GM19438 (cell line): Measurements from ENCODE around the gene RPS19BP1.

Experiments
- ATAC-seq: cut with Tn5 transposase; IDR thresholded peaks from one replicate; pipeline ENCODE4 v1.9.1; 2021; ENCODE audit warnings: low read depth; ENCODE audit not compliant: unreplicated experiment

The RPS19BP1 gene

DNA sequence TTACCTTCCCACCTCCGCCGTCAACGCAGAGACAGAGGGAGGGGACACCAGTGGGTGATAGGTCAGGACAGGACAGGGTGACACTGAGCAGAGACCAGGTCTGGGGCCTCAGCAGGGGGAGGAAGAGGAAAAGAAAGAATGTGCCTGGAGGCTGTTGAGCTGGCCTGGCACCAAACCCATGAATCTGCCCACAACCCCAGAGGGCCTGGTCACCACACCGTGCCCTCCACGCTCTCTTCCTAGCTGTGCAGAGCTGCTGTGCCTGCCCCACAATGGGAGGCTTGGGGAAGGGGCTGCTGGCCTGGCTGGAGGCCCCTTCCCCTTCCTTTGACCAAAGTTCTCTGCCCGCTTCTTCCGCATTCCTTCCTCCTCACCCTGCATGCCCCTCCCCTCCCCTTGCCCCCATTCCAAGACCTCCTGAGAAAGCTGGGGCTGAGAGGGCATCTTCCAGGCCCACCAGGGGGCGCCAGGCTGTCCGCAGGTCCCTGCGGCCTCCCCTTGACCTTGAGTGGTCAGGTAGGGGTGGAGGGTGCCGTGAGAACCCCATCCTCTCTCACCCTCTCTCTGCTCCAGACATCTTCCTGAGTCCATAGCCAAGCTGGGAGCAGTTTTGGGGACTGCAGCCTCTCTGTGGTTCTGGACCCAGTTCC lies 27.0 kb upstream of the RPS19BP1 start:
- ATAC-seq, result no peak

DNA sequence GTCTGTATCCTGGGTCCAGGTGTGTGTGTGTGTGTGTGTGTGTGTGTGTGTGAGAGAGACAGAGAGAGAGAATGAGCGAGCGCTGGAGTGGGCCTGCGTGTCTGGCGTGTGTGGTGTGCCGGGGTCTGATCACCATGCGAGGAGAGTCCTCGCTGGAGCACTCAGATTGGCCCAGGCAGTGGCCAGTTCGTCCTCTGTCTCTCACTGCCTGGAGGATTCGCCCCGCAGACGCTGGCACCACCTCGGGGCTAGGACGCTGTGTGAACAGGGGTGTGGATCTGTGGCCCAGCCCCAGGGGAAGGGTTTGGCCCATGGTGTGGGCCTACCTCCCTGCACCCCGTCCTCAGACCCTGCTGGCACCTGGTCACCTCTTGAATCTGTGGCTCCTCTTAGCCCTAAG lies 26.4 kb upstream of the RPS19BP1 start:
- ATAC-seq, result no peak

DNA sequence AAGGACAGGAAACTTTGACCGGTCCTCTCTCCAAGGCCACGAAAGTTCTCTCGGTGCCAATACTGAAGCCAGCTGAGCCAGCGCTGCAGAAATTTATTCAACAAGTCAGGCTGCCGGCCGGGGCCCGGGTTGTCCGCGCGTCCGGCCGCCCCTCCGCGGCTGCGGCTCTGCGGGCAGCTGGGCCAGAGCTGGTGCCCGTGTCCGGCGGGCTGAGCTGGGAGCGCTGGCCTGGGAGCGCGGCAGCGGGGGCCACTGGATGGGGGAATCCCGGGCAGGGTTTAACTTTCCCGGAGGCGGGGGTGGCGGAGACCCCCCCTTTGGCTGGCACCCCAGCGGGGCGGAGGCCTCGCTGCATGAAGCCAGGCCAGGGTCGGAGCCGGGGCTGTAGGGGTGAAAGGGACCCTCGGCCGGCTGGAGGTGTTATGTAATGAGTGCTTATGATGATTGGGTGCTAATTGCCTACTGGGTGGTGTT lies 25.7 kb upstream of the RPS19BP1 start:
- no peak for ATAC-seq

DNA sequence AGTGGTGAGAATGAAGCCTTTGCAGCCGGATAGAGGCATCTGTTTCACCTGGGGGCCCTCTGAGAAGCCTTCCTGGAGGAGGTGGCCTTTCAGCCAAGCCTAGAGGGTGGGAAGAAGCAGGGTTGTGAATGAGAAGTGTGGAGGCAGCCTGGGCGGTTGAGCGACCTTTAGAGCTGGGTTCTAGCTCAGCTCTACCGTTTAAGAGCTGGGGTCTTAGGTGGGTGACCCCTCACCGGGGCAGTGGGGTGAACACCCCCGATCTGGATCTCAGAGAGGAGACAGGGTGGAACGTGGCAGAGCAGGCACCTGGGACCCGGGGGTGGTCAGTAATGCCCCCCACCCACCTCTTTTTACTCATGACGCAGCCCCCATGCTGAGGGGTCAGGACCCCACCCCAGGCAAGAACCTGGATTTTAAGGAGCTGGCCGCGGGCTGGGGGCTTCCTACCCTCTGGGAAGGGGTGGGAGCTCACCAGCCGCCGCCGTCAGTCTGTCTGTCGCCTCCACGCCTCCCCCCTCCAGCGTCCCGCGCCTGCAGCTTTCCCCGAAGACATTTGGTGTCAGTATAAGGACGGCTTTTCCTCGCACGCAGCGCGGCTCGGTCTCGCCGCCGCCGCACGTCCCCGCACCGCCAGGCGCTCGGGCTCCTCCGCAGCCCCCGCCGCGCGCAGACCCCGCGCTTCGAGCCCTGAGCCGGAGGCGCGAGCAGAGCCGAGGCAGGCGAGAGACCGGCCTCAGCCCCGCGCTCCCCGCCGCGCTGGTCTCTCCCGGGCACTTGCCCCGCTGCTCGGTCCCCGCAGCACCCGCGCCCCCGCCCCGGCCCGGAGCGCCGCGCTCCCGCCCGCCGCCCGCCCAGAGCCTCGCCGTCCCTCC lies 24.7 kb upstream of the RPS19BP1 start:
- no peak for ATAC-seq

DNA sequence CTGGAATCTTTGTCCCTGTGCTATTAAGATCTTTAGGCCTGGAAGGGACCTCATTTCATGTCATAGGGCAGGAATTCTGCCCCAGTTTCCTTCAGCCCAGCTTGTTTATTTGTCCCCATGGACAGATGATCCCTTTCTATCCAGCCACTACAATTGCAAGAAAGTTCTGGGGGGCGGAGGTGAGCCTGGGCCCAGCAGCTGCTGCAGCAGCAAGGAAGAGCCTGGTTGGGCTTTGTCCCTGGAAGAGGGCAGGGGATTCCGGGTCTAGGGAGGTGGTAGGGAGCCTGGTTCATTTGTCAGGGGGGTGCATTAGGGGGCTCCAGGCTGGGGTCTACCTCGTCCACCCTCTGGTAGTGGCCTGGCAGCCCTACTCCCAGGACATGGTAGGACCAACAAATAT lies 21.6 kb upstream of the RPS19BP1 start:
- no peak for ATAC-seq

DNA sequence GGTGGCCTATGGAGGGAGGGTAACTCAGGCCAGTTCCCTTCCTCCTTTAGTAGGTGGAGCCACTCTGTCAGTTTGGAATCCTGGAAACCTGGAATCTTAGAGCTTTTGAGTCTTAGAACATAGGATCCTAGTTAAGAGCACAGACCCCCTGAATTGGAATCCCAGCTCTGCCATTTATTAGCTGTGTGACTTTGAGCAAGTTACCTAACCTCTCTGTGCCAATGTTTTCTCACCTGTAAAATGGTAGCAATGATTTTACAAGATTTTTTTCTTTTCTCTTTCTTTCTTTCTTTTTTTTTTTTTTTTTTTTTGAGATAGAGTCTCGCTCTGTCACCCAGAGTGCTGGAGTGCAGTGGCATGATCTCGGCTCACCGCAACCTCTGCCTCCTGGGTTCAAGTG lies 20.9 kb upstream of the RPS19BP1 start:
- ATAC-seq, result no peak

DNA sequence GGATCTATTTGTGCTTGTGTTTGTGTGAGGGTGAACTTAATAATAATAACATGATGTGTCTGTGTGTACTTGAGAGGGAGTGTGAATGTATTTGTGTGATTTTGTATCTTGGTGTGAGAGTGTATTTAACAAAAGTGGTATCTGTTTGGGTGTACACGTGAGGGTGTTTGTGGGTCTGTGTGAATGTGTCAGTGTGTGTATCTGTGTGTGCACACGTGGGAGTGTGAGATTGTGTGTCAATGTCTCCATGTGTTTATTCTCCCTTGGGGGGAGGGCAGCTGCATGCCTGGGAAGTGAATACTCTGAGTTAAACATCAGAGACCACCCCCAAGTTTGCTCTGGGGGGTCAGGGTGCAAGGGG lies 15.0 kb upstream of the RPS19BP1 start:
- ATAC-seq, result no peak

DNA sequence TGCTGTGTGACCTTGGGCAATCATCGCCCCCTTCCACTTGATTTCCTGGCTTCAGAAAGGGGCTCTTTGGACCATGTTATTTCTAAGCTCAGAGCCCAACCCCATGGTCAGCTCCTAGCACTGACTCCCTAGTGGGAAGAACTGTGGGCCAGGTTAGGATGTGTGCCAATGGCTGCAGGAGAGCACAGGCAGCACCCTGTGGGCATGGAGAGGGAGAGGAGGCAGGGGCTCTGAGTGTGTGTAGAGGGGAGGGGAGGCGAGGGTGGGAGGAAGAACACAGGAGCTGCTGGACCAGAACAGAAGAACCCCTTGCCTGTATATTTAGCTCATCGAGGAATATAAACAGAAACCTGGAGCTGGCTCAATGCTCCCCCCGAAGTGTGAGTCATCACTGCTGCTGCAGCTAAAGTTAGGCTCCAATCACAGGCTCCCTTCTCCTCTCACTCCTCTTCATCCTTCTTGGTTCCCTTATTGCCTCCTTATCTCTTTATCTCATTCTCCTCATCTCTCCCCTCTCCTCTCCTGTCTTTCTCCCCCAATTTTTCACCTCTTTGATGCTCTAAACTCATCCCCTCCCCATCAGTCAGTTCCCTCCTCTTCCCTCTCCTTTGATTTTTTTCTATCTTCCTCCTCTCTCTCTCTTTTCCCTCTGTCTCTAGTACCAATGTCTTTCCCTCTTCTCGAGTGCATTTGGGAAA lies 14.5 kb upstream of the RPS19BP1 start:
- ATAC-seq, result no peak

DNA sequence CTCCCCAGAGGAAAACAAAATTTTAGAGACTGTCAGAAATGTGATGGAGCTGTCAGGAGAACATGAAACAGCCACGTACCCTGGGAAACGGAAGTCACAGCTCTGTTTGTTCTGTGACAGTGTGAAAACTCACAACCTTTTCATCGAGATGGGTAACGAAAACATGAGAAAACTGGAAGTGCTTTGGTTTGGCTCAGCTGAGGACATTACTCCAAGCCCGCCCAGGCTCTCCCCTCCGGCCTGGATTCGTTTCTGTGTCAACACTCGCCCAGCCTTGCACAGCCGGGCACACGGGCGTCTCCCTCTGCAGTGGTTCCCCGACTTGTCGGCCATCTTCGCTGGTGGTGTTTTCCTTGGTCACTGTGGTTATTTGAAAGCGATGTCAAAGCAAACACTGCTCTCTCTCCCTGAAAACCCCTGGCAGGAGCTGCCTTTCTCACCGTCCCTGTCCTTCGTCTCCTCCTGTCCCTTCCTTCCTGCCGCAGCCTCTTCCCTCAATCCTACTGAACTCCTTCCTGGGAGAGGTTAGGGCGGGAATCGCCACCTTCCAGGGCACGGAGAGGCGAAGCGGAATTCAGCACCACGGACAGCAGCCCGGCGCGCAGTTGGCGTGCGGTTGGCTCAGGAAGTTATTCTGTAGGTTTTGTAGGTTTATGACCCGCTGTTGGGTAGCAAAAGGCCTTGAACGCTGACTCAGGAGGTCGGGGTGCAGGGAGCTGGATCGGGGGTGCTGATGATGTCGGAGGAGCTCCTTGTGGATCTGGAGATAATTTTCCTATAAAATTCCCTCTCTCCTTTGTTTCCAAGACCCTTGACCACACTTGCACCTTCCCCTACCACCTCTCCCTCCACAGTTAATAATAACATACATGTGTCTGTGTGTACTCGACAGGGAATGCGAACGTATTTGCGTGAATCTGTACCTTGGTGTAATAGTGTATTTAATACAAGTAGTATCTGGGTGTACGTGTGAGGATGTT lies 13.1 kb upstream of the RPS19BP1 start:
- ATAC-seq, result no peak

DNA sequence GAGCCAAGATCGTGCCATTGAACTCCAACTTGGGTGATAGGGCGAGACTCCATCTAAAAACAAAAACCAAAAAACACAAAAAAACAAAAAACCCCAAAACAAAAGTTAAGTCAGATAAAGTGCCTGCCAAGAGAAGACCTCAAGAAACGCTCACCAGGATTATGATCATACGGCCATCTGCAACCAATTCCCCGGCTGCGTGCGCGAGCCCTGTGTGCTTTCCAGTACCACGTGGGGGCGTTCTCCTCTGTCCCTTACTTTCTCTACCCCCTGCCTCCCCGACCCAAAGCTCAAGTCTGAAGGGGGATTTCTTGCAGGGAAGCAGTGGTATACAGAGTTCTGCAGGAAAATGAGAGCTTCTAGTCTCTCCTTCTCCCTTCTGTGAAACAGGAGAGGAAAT lies 10.5 kb upstream of the RPS19BP1 start:
- no peak for ATAC-seq

DNA sequence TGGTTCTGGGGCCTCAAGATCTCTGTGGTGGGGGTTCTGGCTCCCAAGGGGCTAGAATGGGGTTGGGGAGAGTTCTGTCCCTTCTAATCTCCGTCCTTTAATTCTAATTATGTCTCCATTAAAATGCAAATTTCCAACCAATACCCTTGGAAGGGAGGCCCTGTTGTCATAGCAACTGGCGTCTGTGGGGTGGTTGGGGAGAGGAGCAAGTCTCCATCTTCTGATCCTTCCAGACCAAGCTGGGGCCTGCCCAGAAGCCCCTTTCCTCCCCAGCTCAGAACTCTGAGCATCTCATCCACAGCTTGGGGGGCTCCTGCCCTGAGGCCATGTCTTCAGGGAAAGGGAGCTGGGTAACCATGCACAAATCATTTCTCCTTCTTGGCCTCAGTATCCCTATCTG lies 5.4 kb upstream of the RPS19BP1 start:
- ATAC-seq, result no peak

DNA sequence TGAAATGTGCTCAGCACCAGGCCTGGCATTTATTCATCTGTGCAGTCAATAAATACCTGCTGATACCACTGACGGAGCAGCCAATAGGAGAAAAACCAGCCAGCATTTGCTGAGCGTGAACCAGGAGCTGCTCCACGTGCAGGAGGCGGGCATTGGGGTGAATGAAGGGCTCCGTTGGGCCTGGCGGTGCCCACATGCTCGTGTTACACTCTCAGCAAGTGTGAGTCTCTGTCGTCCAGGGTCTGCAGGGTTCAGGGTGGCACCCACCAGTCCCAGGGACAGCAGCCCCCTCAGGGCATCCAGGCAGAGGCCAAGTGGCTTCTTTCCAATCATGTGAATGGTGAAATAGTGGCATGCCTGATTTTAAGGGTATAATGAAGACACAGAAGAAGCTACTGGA lies 4.2 kb upstream of the RPS19BP1 start:
- no peak for ATAC-seq

DNA sequence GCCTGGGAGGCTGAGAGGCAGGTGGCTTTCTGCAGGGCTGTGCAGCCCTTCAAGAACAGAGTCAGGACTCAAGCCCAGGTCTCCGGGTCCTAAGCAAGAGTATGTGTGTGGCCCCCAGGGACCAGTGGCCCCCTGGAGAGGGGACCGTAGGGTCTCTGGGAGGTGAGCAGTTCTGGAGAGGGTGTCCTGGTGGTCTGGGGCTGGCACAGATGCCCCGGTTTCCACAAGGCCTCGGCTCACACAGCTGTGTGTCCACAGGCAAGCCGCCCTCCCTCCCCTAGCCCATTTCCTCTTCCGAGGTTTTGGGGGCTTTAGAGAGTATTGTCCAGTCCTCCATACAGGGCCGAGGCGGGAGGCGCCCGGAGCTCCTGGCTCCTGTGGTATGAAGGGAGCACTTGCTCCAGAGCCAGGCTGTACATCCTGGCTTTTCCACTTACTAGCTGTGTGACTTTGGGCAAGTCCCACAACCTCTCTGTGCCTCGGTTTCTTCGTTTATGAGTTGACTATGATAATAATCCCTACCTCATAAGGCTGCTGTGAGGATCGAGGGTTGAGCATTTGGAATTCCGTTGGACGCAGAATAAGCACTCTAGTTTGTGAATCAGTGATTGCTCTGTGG lies 3.4 kb upstream of the RPS19BP1 start:
- ATAC-seq, result no peak

DNA sequence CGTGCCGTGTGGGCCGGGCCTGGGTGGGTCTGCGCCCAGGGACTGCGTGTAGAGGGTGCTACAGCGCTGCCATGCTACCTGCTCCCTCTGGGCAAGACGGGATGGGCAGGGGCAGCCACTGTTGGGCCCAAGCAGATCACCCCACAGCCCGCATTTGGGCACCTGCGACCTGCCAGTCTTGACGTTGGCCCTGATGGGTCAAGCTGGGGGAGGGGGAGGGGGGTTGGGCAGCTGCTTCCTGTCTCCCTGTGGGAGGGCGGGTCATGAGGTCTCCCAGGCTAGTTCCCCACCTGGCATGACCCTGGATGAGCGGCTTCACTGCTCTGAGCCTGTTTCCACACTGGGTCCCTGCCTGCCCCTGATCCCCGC lies 2.8 kb upstream of the RPS19BP1 start:
- ATAC-seq, result no peak

DNA sequence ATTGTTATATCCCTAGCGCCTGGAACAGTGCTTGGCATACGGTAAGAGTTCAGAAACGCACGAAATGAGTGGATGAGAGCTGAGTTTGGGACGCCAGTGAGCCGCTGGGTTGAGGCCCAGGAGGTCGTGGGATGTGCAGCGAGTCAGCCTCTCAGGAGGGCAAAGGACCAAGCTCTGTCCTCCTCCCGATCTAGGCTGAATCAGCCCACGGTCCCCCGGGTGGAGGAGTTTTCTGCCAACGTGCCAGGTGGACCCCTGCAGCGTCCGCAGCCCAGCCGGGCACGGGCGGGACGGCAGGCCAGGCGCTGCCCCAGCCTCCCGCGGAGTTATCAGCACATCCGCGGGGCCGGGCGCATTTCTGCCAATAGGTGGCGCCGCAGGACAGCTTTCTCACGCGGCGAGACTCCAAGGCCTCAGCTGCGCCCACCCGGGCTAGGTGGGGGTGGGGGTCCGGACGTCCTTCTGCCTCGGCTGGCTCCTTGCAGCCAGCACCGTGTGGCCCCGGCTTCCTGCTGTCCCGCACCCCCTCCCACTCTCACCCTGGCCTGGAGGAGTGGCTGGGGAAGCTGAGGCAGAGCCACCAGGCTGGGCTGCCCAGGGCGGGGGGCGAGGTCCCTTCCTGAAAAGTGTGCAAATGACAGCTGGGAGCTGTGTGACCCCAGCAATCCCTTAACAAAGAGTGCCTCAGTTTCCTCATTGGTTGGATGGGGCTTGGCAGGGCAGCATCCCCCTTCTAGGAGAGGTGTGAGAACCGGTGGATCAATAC lies 2.2 kb upstream of the RPS19BP1 start:
- ATAC-seq, result no peak

DNA sequence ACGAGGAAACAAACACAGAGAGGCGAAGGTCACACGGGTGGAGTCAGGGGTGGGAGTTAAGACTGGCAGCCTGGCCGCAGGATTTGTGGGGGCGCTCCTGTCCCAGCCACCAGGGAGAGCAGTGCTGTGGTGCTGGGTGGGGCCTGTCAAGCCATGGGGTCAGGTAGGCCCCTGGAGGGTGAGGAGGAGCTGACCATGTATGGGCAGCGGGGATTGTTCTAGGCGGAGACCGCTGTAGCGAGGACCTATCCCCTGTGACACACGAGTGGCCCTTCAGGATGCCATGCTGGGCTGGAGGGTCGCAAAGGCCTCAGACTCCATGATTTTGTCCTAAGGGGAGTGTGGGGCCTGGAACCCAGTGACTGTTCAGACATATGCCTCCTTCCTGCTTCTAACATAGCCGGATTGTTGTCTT lies 1.6 kb upstream of the RPS19BP1 start:
- no peak for ATAC-seq

DNA sequence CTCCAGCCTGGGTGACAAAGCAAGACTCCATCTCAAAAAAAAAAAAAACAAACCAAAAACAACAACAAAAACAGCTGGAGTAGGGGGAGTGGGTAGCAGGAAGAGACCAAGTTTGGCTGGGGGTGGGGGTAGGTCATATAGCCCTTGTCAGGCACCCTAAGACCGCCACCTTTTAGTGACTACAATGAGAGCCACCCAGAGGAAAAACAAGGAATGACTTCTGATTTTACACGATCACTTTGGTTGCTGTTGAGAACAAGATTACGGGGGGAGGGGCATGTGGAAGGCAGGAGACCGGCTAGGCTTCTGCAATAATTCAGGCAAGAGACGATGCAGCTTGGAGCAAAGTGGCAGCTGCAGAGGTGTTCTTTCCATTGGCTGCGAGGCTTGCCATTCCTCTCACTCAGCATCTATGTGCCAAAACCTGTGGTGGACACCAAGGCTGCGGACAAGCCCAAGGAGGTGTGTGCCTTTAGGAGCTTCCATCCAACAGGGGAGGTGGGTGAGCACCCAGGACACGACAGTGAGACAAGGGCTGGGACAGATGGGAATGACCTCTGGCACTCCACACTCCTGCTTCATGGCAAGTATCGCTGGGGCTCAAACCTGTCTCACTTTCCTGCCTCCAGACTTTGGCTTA lies 1.7 kb downstream of the RPS19BP1 start:
- ATAC-seq, result no peak

DNA sequence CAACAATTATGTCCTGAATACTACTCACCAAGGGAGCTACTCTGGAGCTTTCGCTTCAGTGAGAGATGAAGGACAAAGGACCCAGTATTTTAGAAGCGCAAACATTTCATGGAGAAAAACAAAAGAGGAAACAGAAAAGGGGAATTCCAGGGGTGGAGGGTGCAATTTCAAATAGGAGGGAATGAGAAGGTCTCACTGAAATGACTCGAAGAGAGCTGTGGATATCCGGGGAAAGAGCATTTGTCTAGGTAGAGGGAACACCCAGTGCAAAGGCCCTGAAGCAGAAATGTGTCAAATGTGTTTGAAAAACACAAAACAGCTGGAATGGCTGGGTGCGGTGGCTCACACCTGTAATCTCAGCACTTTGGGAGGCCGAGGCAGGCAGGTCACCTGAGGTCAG lies 2.4 kb downstream of the RPS19BP1 start:
- ATAC-seq, result no peak

DNA sequence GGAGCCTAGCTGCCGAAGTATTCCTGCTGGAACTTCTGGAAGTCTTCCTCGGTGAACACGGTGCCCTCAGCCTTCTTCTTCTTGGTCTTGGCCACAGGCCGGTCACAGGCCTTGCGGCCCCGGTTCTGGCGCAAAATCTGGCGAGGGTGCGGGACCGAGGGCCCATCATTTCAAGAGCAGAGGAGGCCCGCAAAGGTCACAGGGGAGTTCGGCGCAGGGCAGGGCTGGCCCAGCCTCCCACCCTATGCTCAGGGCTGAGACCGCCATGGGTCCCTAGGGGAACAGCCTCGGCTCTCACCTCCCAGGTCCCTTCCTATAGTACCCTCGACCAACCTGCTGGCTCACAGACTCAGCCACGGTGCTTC lies 3.1 kb downstream of the RPS19BP1 start:
- no peak for ATAC-seq
